ENCODE measurements around the gene PHGDH.

PHGDH gene

DNA sequence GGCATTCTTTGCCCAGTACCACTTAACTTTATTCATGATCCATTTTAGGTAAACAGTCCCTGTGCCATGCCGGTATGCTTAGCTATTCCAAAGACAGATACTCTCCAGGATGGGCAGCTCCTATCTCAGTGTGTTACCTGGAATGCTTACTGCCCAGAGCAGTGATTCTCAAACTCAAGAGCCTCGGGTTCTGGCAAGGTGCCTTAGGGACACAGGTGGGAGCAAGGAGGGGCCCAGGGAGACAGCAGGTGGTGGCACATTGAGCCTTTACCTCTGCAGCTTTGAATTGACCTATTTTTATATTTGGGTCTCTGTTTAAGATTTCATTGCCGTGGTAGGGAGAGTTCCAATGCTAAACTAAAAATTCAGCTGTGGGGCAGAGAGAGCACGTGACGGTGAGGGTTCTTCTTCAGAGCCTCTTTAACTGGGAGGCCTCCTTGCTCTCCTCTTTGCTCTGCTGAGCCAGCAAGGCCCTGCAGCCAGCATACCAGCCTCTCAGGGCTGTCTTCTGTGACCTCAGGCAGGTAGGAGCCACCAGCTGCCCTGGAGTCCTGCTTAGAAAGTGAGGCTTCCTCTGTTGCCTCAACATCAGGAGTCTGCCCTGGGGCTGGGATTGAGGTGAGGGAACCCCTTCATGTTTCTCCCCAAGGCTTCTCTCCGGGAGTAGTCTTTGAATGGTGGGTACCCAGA, 20.2 kb downstream of the PHGDH start:
- CTCF ChIA-PET, result no interaction called here
- no peak for DNase-seq (ENCODE audit: extremely low spot score)
- POLR2A ChIA-PET, result interaction anchor here (0.8 to 1.8 kb wide), 2 partner anchors 17 to 20 kb away, joined by 3 to 6 read pairs; partner anchors contain the start of gene PHGDH
- TF ChIP-seq L3MBTL2 (conservative IDR thresholded peaks at IDR 0.05) (no peak), ARNT (IDR thresholded peaks at IDR 0.05) (no peak), HDGF (IDR thresholded peaks at IDR 0.05; ENCODE audit: borderline replicate concordance) (no peak), SUZ12 (IDR thresholded peaks at IDR 0.05) (no peak), ELF4 (IDR thresholded peaks at IDR 0.05) (no peak), ZNF384 (IDR thresholded peaks at IDR 0.05) (no peak), LEF1 (IDR thresholded peaks at IDR 0.05; ENCODE audit: borderline replicate concordance) (no peak), TARDBP (IDR thresholded peaks at IDR 0.05) (no peak), BHLHE40 (IDR thresholded peaks at IDR 0.05; ENCODE audit: borderline replicate concordance) (no peak), FOXK2 (IDR thresholded peaks at IDR 0.05) (no peak), CTBP1 (IDR thresholded peaks at IDR 0.05; ENCODE audit: borderline replicate concordance) (no peak), NFRKB (IDR thresholded peaks at IDR 0.05) (no peak)
- TF ChIP-seq, protein P1, sequence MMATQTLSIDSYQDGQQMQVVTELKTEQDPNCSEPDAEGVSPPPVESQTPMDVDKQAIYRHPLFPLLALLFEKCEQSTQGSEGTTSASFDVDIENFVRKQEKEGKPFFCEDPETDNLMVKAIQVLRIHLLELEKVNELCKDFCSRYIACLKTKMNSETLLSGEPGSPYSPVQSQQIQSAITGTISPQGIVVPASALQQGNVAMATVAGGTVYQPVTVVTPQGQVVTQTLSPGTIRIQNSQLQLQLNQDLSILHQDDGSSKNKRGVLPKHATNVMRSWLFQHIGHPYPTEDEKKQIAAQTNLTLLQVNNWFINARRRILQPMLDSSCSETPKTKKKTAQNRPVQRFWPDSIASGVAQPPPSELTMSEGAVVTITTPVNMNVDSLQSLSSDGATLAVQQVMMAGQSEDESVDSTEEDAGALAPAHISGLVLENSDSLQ (IDR thresholded peaks at IDR 0.05), result no peak

DNA sequence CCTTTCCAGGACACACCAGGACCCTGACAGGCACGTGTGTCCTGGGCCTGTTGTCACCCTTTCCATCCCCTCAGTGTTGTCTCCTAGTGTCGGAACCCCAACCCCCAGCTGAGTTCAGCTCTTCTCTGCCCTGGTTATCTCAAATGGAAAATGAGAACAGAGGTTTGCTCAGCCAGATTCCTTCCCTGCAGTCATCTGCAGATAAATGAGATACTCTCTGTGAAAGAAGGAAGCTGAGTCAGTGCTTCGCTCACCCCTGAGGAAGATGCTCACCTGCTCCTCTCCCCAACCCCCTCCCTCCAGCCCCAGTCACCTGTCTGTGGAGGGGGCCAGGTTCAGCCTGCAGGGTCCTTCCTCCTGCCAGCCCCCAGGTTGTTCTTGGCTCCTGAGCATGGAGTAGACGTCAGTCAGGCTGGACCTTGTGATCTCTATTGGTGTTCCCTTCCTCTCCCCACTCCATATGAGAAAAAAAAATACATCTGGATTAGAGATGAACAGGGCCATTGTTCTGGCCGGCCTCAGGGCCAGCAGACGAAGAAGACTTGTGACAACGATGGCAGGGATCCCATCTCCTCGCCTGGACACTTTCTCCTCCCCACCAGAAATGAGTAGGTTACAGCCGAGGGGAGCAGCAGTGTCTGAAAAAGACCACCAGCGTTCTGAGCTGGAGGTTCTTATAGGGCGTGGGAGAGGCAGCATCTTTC, 20.9 kb downstream of the PHGDH start:
- TF ChIP-seq, protein P1 (IDR thresholded peaks at IDR 0.05), result no peak
- TF ChIP-seq LEF1 (IDR thresholded peaks at IDR 0.05; ENCODE audit: borderline replicate concordance) (no peak), L3MBTL2 (conservative IDR thresholded peaks at IDR 0.05) (no peak), TARDBP (IDR thresholded peaks at IDR 0.05) (no peak), SP1 (IDR thresholded peaks at IDR 0.05) (no peak), SUZ12 (IDR thresholded peaks at IDR 0.05) (no peak), NFRKB (IDR thresholded peaks at IDR 0.05) (no peak), ZNF384 (IDR thresholded peaks at IDR 0.05) (no peak), ELF4 (IDR thresholded peaks at IDR 0.05) (no peak), CTBP1 (IDR thresholded peaks at IDR 0.05; ENCODE audit: borderline replicate concordance) (no peak), FOXA1 (IDR thresholded peaks at IDR 0.05) (no peak), FOXK2 (IDR thresholded peaks at IDR 0.05) (no peak), BHLHE40 (IDR thresholded peaks at IDR 0.05; ENCODE audit: borderline replicate concordance) (no peak), FOXM1 (IDR thresholded peaks at IDR 0.05; ENCODE audit: borderline replicate concordance) (no peak), ARNT (IDR thresholded peaks at IDR 0.05) (no peak)
- POLR2A ChIA-PET, result interaction anchor here (2.4 kb wide), 1 partner anchor 21 kb away, joined by 6 read pairs; the partner anchor contains the start of gene PHGDH
- CTCF ChIA-PET, result no interaction called here
- no peak for DNase-seq (ENCODE audit: extremely low spot score)

DNA sequence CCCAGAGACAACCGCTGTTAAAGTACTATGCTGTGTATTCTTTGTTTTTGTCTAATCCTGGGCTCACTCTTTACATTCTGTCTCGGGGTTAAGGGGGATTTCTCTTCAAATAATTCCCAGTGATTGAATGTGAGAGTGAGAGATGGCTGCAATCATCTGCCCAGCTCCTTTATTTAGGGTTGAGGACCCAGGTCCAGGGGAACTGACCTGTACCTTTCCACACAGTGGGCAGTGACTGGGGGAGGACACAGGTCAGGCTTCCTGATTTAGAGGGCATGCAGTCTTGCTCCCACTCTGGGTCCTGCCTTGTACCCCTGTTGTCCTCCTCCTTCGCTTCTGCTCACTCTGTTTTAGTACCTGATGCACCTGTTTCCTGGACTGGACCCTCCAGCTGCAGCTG, 22.0 kb downstream of the PHGDH start:
- no peak for DNase-seq (ENCODE audit: extremely low spot score)
- POLR2A ChIA-PET, result interaction anchor here (1.0 to 2.4 kb wide), 2 partner anchors 18 to 22 kb away, joined by 3 to 6 read pairs; partner anchors contain the start of gene PHGDH
- CTCF ChIA-PET, result interaction anchor here (0.5 to 1.2 kb wide), 2 partner anchors 14 to 81 kb away, joined by 3 to 6 read pairs; no protein-coding TSS in a partner anchor
- TF ChIP-seq SP1 (IDR thresholded peaks at IDR 0.05) (no peak), L3MBTL2 (conservative IDR thresholded peaks at IDR 0.05) (no peak), LEF1 (IDR thresholded peaks at IDR 0.05; ENCODE audit: borderline replicate concordance) (no peak), FOXM1 (IDR thresholded peaks at IDR 0.05; ENCODE audit: borderline replicate concordance) (no peak), ZNF384 (IDR thresholded peaks at IDR 0.05) (no peak), HDGF (IDR thresholded peaks at IDR 0.05; ENCODE audit: borderline replicate concordance) (no peak), FOXA1 (IDR thresholded peaks at IDR 0.05) (no peak), ELF4 (IDR thresholded peaks at IDR 0.05) (no peak), ARNT (IDR thresholded peaks at IDR 0.05) (no peak), SUZ12 (IDR thresholded peaks at IDR 0.05) (no peak), NFRKB (IDR thresholded peaks at IDR 0.05) (no peak), FOXK2 (IDR thresholded peaks at IDR 0.05) (no peak), TARDBP (IDR thresholded peaks at IDR 0.05) (no peak), BHLHE40 (IDR thresholded peaks at IDR 0.05; ENCODE audit: borderline replicate concordance) (no peak)
- TF ChIP-seq, protein P1 (IDR thresholded peaks at IDR 0.05), result no peak

DNA sequence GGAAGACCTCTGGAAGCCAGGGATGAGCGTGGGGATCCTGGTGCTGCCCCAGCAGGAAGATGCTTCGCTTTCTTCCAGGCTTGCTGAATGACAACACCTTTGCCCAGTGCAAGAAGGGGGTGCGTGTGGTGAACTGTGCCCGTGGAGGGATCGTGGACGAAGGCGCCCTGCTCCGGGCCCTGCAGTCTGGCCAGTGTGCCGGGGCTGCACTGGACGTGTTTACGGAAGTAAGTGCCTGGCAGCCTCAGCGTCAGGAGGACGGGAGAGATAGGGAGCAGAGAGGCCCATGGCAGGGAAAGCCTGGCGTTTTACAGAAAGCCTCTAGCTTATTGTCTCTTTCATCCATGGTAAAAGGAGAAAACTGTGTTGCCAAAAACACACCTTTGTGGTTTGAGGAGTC, 23.5 kb downstream of the PHGDH start:
- TF ChIP-seq LEF1 (IDR thresholded peaks at IDR 0.05; ENCODE audit: borderline replicate concordance) (no peak), ZNF384 (IDR thresholded peaks at IDR 0.05) (no peak), ELF4 (IDR thresholded peaks at IDR 0.05) (no peak)
- POLR2A ChIA-PET, result interaction anchor here (1.3 kb wide), 1 partner anchor 10 kb away, joined by 3 read pairs; no protein-coding TSS in a partner anchor
- CTCF ChIA-PET, result no interaction called here
- no peak for DNase-seq (ENCODE audit: extremely low spot score)

DNA sequence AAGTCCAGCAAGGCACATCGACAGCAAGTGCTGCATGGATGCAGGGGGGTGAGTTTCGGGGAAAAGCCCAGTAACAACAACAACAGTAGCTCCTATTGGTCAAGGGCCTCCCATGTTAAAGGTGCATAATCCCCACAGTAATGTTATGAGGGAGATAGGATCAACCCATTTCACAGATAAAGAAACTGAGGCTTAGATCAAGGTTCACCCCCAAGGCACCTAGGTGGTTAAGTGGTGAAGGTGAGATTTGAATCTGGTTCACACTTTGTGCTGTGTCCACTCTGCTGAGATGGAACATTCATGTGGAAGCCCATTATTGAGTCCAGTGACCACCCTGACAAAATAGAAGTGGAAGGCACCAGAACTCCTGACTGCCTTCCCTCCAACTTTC, 24.9 kb downstream of the PHGDH start:
- TF ChIP-seq, protein P1 (IDR thresholded peaks at IDR 0.05), result no peak
- TF ChIP-seq LEF1 (IDR thresholded peaks at IDR 0.05; ENCODE audit: borderline replicate concordance) (no peak), ELF4 (IDR thresholded peaks at IDR 0.05) (no peak), NFRKB (IDR thresholded peaks at IDR 0.05) (no peak), HDGF (IDR thresholded peaks at IDR 0.05; ENCODE audit: borderline replicate concordance) (no peak), TARDBP (IDR thresholded peaks at IDR 0.05) (no peak), CTBP1 (IDR thresholded peaks at IDR 0.05; ENCODE audit: borderline replicate concordance) (no peak), SP1 (IDR thresholded peaks at IDR 0.05) (no peak), L3MBTL2 (conservative IDR thresholded peaks at IDR 0.05) (no peak), FOXM1 (IDR thresholded peaks at IDR 0.05; ENCODE audit: borderline replicate concordance) (no peak), SUZ12 (IDR thresholded peaks at IDR 0.05) (no peak)
- POLR2A ChIA-PET, result no interaction called here
- CTCF ChIA-PET, result no interaction called here
- no peak for DNase-seq (ENCODE audit: extremely low spot score)
